Caco-2 (cell line): ENCODE results near the gene CNDP1. TPM values are rescaled to one million over a fixed set of nuclear protein-coding genes. Genes with fewer than 3 reads are reported as not detected.
A peak's percentile ranks its signal among the peaks of the same experiment; 100 is the strongest.

Experiments
- BruUV-seq: library from RNA; stranded (reverse); fragments of 400-500 nt; replicated peaks from 2 replicates; lab custom pipeline; 2021; lab: Mats Ljungman, UMichigan
- CTCF ChIA-PET: fragments of 300-600 bp; sonication (Branson Sonifier 250); formaldehyde crosslinking; loops from one replicate; lab custom pipeline; 2022; ENCODE audit warnings: antibody characterized with exemption; lab: Charles Lee
- POLR2A ChIA-PET: fragments of 300-600 bp; sonication (Branson Sonifier 250); formaldehyde crosslinking; loops from one replicate; lab custom pipeline; 2022; ENCODE audit warnings: antibody characterized with exemption; lab: Charles Lee
- DNase-seq, 2 experiments: peaks; one replicate each; pipeline versions ENCODE4 v3.0.0 to v3.0.0-alpha.2; 2020 to 2022
- H3K27me3 ChIP-seq: replicated peaks from 2 replicates; pipeline ENCODE4 v1.6.0; 2011; ENCODE audit warnings: low read length; ENCODE audit not compliant: control insufficient read depth, insufficient read depth
- H3K36me3 ChIP-seq: 2 replicates; pipeline ENCODE4 v1.5.1; 2011; ENCODE audit warnings: low read length; ENCODE audit not compliant: control insufficient read depth, insufficient read depth
- H3K4me1 ChIP-seq: fragments of 250-450 bp; sonication (Bioruptor Pico); 2 replicates; pipeline ENCODE4 v1.5.1; 2020; ENCODE audit warnings: mild to moderate bottlenecking
- H3K4me3 ChIP-seq: 2 replicates; pipeline ENCODE4 v1.5.1; 2011; ENCODE audit warnings: low read depth, mild to moderate bottlenecking, control low read depth, low read length
- H3K9me3 ChIP-seq: fragments of 250-450 bp; sonication (Bioruptor Pico); 2 replicates; pipeline ENCODE4 v1.5.1; 2020; ENCODE audit warnings: mild to moderate bottlenecking, moderate library complexity
- H3K27ac Mint-ChIP-seq: one replicate; pipeline ENCODE4 v1.8.0; 2022; ENCODE audit warnings: mixed read lengths; ENCODE audit not compliant: unreplicated experiment
- H3K27me3 Mint-ChIP-seq: one replicate; pipeline ENCODE4 v1.8.0; 2022; ENCODE audit warnings: mixed read lengths; ENCODE audit not compliant: insufficient read depth, unreplicated experiment
- H3K36me3 Mint-ChIP-seq: one replicate; pipeline ENCODE4 v1.8.0; 2022; ENCODE audit warnings: mild to moderate bottlenecking, mixed read lengths; ENCODE audit not compliant: insufficient read depth, unreplicated experiment
- H3K4me1 Mint-ChIP-seq: one replicate; pipeline ENCODE4 v1.8.0; 2022; ENCODE audit warnings: low read depth, mixed read lengths; ENCODE audit not compliant: unreplicated experiment
- H3K4me3 Mint-ChIP-seq: one replicate; pipeline ENCODE4 v1.8.0; 2022; ENCODE audit warnings: mild to moderate bottlenecking, moderate library complexity, mixed read lengths; ENCODE audit not compliant: unreplicated experiment
- H3K9me3 Mint-ChIP-seq: one replicate; pipeline ENCODE4 v1.8.0; 2022; ENCODE audit warnings: mixed read lengths; ENCODE audit not compliant: unreplicated experiment
- intact Hi-C: fragments of 100-400 bp; cut with micrococcal nuclease; formaldehyde crosslinking; loops from one replicate; pipeline ENCODE4 v1.10.0; 2022; ENCODE audit not compliant: unreplicated experiment
- total RNA-seq: library from RNA; stranded (reverse); gene quantifications from 2 replicates; pipeline ENCODE4 v1.2.3, GENCODE V29; 2022
- TF ChIP-seq, protein P1 (sequence below), 2 experiments: fragments of 200-600 bp in 1 of 2; IDR thresholded peaks; 1 replicate in 1 of 2; 2 replicates in 1 of 2; pipeline versions ENCODE4 v1.5.1 to v1.8.0; 2011 to 2022; ENCODE audit warnings: antibody characterized with exemption in 1 of 2, control low read depth in 1 of 2, inconsistent platforms in 1 of 2, low read depth in 1 of 2, low read length in 1 of 2, mild to moderate bottlenecking in 1 of 2, moderate library complexity in 1 of 2; ENCODE audit not compliant: insufficient read depth in 1 of 2, severe bottlenecking in 1 of 2, unreplicated experiment in 1 of 2

Gene CNDP1
- total RNA-seq, 1 experiment from 2014 or later = 0.48 TPM

DNA sequence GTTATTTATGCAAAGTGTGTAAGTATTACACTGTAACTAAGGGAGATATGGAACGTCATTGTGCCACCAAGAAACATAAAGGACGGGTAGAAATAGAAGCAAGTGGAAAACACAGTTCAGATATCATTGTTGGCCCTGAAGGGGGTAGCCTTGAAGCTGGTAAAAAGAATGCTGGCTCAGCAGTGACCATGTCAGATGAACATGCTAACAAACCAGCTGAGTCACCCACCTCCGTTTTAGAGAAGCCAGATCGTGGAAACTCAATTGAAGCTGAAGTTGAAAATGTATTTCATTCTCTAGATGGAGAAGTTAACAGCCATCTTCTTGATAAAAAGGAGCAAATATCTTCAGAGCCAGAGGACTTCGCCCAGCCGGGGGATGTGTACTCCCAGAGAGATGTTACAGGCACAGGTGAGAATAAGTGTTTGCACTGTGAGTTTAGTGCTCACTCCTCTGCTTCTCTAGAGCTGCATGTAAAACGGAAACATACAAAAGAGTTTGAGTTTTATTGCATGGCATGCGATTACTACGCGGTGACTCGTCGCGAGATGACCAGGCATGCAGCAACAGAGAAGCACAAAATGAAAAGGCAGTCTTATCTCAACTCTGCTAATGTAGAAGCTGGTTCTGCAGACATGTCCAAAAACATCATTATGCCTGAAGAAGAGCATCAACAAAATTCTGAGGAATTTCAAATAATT lies 99.5 kb downstream of the CNDP1 start:
- Histone ChIP-seq H3K9me3 (no peaks in the 10 kb centered on the region), H3K36me3 (no peaks in the 10 kb centered on the region), H3K27me3 (no peaks in the 10 kb centered on the region), H3K4me1 (no peaks in the 10 kb centered on the region), H3K4me3 (no peak overlapping the region)
- CTCF ChIA-PET = no interaction called here
- intact Hi-C loops = no loop called here
- no peak for DNase-seq
- Mint-ChIP-seq H3K27me3 (no peaks in the 10 kb centered on the region), H3K4me1 (no peaks in the 10 kb centered on the region), H3K4me3 (no peak overlapping the region), H3K27ac (no peak overlapping the region), H3K36me3 (no peaks in the 10 kb centered on the region), H3K9me3 (no peaks in the 10 kb centered on the region)
- TF ChIP-seq, protein P1, sequence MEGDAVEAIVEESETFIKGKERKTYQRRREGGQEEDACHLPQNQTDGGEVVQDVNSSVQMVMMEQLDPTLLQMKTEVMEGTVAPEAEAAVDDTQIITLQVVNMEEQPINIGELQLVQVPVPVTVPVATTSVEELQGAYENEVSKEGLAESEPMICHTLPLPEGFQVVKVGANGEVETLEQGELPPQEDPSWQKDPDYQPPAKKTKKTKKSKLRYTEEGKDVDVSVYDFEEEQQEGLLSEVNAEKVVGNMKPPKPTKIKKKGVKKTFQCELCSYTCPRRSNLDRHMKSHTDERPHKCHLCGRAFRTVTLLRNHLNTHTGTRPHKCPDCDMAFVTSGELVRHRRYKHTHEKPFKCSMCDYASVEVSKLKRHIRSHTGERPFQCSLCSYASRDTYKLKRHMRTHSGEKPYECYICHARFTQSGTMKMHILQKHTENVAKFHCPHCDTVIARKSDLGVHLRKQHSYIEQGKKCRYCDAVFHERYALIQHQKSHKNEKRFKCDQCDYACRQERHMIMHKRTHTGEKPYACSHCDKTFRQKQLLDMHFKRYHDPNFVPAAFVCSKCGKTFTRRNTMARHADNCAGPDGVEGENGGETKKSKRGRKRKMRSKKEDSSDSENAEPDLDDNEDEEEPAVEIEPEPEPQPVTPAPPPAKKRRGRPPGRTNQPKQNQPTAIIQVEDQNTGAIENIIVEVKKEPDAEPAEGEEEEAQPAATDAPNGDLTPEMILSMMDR (IDR thresholded peaks at IDR 0.05; ENCODE audit: insufficient read depth in 1 of 2, low read depth in 1 of 2, low read length in 1 of 2, severe bottlenecking in 1 of 2, unreplicated experiment in 1 of 2) = no peak
- BruUV-seq = TSS peak; percentile 16
- POLR2A ChIA-PET = no interaction called here

- no TSS peak for BruUV-seq
- Histone ChIP-seq H3K27me3 (no peaks in the 10 kb centered on the region), H3K9me3 (no peaks in the 10 kb centered on the region), H3K36me3 (no peaks in the 10 kb centered on the region), H3K4me3 (no peak overlapping the region), H3K4me1 (no peaks in the 10 kb centered on the region)
- intact Hi-C loops = no loop called here
- DNase-seq = no peak
- Mint-ChIP-seq H3K4me1 (no peaks in the 10 kb centered on the region), H3K4me3 (no peak overlapping the region), H3K9me3 (no peaks in the 10 kb centered on the region), H3K27me3 (no peaks in the 10 kb centered on the region), H3K27ac (no peak overlapping the region), H3K36me3 (no peaks in the 10 kb centered on the region)
- TF ChIP-seq, protein P1 (IDR thresholded peaks at IDR 0.05; ENCODE audit: insufficient read depth in 1 of 2, low read depth in 1 of 2, low read length in 1 of 2, severe bottlenecking in 1 of 2, unreplicated experiment in 1 of 2) = no peak
- CTCF ChIA-PET = no interaction called here
- POLR2A ChIA-PET = no interaction called here
These were observed 101.1 kb downstream of the CNDP1 start for GRCh38 chr18:74635224-74635975.

Other genes starting within 250 kb of the CNDP1 start
- gene CYB5A, start 242.5 kb upstream of the CNDP1 start, total RNA-seq = 103 and 105 TPM in 2 replicates
- gene C18orf63, start 218.7 kb upstream of the CNDP1 start, total RNA-seq = 0.07 TPM in 1 of 2 replicates, not detected in the other
- not detected in 2 replicates for gene DIPK1C, start 77.2 kb upstream of the CNDP1 start, total RNA-seq
- gene CNDP2, start 38.1 kb upstream of the CNDP1 start, total RNA-seq = 95.1 and 113 TPM in 2 replicates
- gene ZNF407, start 63.4 kb downstream of the CNDP1 start, total RNA-seq = 4.7 and 5.4 TPM in 2 replicates